ENCODE data around the gene ZSWIM9.

The ZSWIM9 gene

GRCh38 chr19:48175578-48175977, 5.1 kb downstream of the ZSWIM9 start:
- no peak for DNase-seq (ENCODE audit: low read depth in 2 of 2)

DNA sequence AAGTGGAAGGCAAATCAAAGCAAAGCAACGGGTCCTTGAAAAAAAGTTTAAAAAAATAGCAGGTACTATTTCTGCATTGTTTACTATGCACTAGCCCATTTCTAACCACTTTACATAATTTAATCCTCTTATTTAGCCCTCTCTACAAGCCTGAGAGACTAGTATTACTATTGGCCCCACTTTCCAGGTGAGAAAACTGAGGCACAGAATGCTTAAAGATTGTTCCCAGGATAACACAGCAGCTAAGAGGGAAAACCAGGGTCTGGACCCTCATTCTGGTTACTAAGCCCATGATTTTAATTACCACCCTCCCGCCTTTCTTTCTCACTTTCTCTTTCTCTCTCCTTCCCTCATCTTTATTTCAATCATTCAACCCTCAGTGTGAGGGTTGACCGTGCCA, 5.7 kb downstream of the ZSWIM9 start:
- DNase-seq (ENCODE audit: low read depth in 2 of 2) = no peak

GRCh38 chr19:48181505-48181904, 11.0 kb downstream of the ZSWIM9 start:
- DNase-seq (ENCODE audit: low read depth in 2 of 2) = no peak

GRCh38 chr19:48182434-48182833, 12.0 kb downstream of the ZSWIM9 start:
- no peak for DNase-seq (ENCODE audit: low read depth in 2 of 2)

DNA sequence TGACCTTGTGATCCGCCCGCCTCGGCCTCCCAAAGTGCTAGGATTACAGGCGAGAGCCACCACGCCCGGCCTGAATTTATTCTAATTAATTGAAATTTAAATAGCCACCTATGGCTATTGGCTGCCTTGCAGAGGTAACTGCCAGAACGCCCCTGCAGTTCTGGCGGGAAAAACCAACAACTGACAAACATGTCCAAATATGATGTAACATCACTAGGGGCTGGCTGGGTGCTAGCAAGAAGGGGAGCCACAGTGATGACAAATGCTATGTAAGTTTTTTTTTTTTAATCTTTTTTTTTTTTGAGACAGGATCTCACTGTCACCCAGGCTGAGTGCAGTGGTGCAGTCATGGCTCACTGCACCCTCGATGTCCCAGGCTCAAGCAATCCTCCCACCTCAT, 12.9 kb downstream of the ZSWIM9 start:
- DNase-seq (ENCODE audit: low read depth in 2 of 2) = no peak

DNA sequence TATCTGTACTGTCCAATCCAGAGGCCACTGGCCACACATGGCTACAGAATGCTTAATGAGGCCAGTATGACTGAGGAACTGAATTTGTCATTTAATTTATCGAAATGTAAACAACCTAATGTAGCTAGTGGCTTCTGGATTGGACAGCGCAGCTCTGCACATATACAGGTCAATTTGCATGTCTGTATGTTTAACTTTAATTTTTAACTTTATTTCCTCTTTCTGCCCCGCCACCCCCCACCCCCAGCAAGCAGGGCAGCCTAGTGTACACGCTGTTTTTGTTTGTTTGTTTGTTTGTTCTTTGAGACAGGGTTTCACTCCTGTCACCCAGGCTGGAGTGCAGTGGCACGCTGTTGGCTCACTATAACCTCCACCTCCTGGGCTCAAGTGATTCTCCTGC, 15.5 kb downstream of the ZSWIM9 start:
- DNase-seq (ENCODE audit: low read depth in 2 of 2) = no peak

GRCh38 chr19:48186541-48186991, 16.1 kb downstream of the ZSWIM9 start:
- DNase-seq (ENCODE audit: low read depth in 2 of 2) = no peak

GRCh38 chr19:48190288-48190884, 19.9 kb downstream of the ZSWIM9 start:
- peak; percentile 20 to 27 for DNase-seq (ENCODE audit: low read depth in 2 of 2)

DNA sequence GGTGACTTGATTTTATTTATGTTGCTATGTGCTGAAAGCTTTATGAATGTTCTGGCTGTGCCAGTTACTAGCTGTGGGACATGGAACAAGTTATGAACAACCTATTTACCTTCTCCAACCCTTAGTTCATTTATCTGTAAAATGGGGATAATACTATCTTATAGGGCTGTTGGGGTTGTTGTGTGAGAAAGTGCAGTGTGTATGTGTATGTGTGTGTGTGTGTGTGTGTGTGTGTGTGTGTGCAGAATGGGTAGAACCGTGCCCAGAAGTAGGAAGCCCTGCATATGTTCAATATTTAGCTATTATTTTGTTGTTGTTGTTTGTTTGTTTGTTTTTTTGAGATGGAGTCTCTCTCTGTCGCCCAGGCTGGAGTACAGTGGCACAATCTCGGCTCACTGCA, 20.4 kb downstream of the ZSWIM9 start:
- DNase-seq (ENCODE audit: low read depth in 2 of 2) = no peak

DNA sequence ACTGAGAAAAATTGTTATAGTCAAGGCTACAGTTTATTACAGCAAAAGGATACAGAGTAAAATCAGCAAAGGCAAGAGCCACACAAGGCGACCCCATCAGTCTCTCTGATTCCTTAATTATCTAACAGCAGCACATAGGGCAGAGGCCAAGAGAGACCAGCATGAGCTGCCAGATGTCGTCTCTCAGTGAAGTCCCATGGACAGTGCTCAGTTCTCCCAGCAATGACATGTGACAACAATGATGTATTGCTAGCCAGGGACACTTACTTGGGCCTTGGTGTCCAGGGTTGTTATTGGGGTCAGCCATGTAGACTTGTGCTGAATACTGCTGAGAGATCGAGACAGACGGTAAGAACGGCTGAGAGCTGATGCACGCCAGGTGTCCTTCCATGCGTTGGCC, 22.3 kb downstream of the ZSWIM9 start:
- DNase-seq (ENCODE audit: low read depth in 2 of 2) = no peak

GRCh38 chr19:48194041-48194843, 23.8 kb downstream of the ZSWIM9 start:
- no peak for DNase-seq (ENCODE audit: low read depth in 2 of 2)

DNA sequence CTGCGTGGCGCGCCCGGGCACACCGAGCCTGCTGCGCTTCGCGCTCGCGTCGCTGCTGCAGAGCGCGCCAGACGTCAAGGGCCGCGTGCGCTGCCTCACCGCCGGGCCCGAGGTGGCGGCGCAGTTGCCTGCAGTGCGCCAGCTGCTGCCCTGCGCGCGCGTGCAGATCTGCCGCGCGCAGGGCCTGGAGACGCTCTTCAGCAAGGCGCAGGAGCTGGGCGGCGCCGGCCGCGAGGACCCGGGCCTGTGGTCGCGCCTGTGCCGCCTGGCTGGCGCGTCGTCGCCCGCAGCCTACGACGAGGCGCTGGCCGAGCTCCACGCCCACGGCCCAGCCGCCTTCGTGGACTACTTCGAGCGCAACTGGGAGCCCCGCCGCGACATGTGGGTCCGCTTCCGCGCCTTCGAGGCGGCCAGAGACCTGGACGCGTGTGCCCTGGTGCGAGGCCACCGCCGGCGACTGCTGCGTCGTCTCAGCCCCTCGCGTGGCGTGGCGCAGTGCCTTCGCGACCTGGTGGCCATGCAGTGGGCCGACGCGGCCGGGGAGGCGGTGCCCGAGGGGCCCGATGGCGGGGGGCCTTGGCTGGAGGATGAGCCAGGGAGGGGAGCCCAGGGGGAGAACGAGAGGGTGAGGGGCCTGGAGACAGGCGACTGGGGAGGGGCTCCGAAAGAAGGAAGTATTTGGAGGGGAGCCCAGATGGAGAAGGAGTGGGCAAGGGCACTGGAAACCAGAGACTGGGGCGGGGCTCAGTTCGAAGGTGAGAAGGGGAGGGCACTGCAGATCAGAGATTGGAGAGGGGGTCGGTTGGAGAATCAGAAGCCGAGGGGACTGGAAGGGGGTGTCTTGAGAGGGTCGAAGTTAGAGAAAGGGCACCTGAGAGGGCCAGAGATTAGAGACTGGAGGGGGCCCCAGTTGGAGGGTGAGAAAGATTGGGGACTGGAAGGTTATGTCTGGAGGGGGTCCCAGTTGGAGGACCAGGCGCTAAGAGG, 24.7 kb downstream of the ZSWIM9 start:
- no peak for DNase-seq (ENCODE audit: low read depth in 2 of 2)

- DNase-seq (ENCODE audit: low read depth in 2 of 2) = no peak
These were observed 25.9 kb downstream of the ZSWIM9 start for GRCh38 chr19:48196321-48196763.

DNA sequence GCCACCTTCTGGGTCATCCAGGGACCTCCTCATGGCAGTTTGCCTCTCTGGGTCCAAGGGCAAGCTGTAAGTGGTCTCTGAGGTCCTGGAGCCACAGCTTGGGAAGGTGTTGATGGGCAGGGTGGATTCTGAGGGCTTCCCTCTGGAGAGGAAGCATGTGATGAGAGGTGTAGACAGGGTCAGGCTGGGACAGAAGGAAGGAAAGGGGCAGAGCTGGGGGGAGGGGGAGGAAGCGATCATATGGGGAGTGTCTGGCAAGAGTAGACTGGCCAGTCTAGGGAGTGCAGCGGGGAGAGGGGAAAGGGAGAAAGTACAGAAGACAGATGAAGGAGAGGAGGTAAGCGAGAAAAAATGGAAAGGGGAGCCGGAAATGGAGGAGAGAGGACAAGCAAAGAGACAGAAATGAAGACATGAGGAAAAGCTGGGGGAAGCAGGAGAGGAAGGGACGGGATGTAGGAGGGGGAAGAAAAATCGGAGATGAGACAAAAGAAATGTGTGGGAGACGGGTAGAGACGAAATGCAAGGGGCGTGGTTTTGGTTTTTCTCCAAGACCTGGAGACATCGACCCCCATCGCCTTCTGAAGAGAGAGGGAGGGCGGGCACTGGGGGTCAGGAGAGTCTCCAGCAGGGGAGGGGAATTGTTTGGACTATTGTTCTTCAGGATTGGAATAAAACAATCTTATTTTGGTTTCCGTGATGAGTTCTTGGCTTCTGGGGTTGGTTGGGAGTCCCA, 26.6 kb downstream of the ZSWIM9 start:
- no peak for DNase-seq (ENCODE audit: low read depth in 2 of 2)

DNA sequence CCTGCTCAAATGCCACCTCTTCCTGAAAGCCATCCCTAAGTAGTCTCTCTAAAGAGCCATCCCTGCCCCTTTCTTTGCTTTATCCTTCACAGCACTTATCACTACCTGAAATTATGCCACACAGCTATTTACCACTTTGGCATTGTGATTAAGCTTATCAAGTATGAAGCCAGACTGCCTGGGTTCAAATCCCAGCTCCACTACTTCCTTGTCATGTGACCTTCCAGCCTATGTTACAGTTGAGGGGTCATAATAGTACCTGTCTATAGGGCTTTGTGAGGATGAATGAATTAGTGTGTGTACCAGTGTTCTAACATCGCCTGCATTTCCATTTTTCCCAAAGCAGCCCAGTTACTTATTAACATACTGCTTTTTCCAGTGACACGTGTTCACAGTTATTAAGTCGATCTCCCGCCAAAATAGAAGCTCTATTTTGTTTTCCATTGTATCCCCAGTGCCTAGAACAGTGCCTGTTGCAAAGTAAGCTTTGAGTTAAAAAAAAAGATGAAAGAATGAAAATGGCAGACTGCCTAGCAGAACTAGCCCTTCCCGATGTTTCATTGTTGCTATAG, 32.8 kb downstream of the ZSWIM9 start:
- DNase-seq (ENCODE audit: low read depth in 2 of 2) = no peak

DNA sequence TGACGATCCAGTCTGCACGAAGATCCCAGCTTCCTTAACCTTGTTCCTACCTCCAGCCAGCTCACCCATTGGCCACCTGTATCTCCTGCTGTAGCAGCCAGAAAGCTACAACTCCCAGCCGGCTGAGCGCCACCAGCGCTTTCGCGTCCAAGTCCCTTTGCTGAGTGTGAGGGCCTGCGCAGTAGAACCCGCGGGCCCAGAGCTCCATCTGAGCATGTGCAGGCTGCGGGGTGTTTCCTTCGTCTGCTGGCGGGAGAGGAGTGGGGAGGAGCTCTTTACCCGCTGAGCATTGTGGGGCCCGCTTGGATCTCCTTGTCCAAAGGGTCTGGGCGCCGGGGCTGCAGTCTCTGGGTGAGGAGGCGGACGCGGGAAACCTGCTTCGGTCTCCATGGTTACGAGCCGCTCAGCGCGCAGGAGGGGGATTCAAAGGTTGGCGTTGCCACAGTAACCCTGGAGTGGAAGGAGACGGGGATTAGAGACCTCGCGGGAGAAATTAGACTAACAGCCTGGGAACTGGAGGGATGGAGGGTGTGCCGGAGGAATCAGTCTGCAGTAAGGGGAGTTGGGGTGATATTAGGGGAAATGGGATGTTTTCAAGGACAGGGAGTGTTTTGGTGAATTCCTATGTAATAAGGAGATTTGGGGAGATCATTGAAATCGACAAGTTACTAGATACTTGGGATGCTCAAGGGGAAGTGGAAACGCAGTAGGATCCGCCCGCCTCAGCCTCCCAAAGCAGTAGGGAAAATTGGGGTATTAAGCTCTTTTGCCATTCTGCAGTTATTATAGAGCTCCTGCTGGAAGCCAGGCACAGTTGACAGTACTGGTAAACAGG, 33.5 kb downstream of the ZSWIM9 start:
- peak; percentile 78 to 84 for DNase-seq (ENCODE audit: low read depth in 2 of 2)

DNA sequence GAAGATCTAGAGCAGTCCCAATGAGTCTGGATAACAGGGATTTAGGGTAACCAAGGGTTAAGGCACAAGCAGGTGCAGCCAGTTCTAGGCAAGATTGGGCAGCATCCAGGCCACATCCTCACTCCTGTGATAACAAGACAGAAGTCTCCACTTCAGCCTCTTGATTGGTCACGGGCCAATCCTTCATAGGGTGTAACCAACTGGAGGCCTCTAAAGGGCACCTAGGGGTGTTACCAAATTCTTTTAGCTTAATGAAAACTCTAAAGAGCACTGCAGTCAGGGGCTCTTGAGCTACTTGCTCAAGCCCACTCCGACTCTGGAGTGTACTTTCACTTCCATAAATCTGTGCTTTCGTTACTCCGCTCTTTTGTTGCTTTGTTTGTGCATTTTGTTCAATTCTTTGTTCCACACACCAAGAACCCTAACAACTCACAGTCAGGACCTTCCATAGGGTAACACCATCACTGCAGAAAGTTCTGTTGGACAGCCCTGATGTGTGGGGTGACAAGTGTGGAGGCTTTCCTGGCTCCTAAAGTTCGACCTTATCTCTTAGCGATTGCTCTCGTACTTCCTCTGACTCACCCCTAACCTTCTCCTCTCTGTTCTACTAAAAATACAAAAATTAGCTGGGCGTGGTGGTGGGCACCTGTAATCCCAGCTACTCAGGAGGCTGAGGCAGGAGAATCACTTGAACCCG, 36.1 kb downstream of the ZSWIM9 start:
- no peak for DNase-seq (ENCODE audit: low read depth in 2 of 2)

DNA sequence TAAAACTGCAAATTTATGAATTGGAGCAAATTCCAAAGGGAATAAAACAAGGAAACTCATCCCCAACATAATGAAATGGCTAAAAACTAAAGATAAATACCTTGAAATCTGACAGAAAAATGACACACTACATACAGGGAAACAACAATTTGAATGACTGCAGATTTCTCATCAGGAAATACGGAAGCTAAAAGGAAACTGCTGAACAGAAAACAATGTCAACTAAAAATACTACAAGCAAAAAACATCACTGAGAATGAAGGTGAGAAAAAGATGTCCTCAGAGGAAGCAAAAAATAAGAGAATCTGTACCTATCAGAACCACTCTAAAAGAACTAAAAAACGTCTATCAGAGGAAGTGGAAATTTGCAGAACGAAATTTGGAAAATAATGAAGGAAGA, 39.5 kb downstream of the ZSWIM9 start:
- DNase-seq (ENCODE audit: low read depth in 2 of 2) = no peak

GRCh38 chr19:48213959-48214358, 43.5 kb downstream of the ZSWIM9 start:
- DNase-seq (ENCODE audit: low read depth in 2 of 2) = no peak

DNA sequence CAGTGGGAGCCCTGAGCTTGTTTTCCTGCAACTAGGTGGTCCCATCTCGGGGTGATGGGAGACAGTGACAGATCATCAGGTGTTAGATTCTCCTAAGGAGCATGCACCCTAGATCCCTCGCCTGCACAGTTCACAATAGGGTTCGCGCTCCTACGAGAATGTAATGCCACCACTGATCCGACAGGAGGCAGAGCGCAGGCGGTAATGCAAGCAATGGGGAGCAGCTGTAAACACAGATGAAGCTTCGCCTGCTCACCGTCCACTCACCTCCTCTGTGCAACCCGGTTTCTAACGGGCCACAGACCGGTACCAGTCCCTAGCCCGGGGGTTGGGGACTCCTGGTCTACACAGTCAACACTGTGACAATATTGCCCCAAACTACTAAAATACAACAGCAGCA, 46.5 kb downstream of the ZSWIM9 start:
- DNase-seq (ENCODE audit: low read depth in 2 of 2) = no peak
